NT2/D1 (cell line): ENCODE results near the gene MICB.
A peak's percentile ranks its signal among the peaks of the same experiment; 100 is the strongest.
"Not testable (repeated sequence)": the region's sequence is repeated elsewhere in the genome, so short reads cannot be mapped to it uniquely, and the experiment has no call there.

ENCODE experiments used
- DNase-seq: peaks from one replicate; pipeline ENCODE4 v3.0.0-alpha.2; 2011; ENCODE audit warnings: low read depth, low spot score
- H3K27me3 ChIP-seq: 2 replicates; pipeline ENCODE4 v1.6.0; 2011; ENCODE audit warnings: mild to moderate bottlenecking; ENCODE audit not compliant: insufficient read length, insufficient read depth
- H3K36me3 ChIP-seq: 2 replicates; pipeline ENCODE4 v1.6.1; 2011; ENCODE audit warnings: mild to moderate bottlenecking, low read length, mixed read lengths; ENCODE audit not compliant: insufficient read depth, insufficient read length
- H3K4me1 ChIP-seq: 2 replicates; pipeline ENCODE4 v1.5.1; 2011; ENCODE audit not compliant: insufficient read depth, insufficient read length
- H3K4me3 ChIP-seq: 2 replicates; pipeline ENCODE4 v1.5.1; 2011; ENCODE audit warnings: low read depth; ENCODE audit not compliant: insufficient read length
- H3K9ac ChIP-seq: 2 replicates; pipeline ENCODE4 v1.6.0; 2011; ENCODE audit warnings: low read depth; ENCODE audit not compliant: insufficient read length
- H3K9me3 ChIP-seq: 2 replicates; pipeline ENCODE4 v1.5.1; 2011; ENCODE audit warnings: mild to moderate bottlenecking, low read length; ENCODE audit not compliant: insufficient read depth
- SUZ12 ChIP-seq: IDR thresholded peaks from 2 replicates; pipeline ENCODE4 v1.6.1; 2011; ENCODE audit not compliant: insufficient read length, insufficient read depth; ENCODE audit errors: extremely low read depth
- YY1 ChIP-seq: IDR thresholded peaks from 2 replicates; pipeline ENCODE4 v1.6.1; 2011; ENCODE audit not compliant: insufficient read length, insufficient read depth
- ZNF274 ChIP-seq: IDR thresholded peaks from 2 replicates; pipeline ENCODE4 v1.6.1; 2011; ENCODE audit warnings: mild to moderate bottlenecking, low read depth, low read length

The MICB gene

GRCh38 chr6:31497531-31498476 is at the start of gene MICB:
Gene MICB, plus strand, starts transcription at chr6:31498145. Its CDS starts 49 bp downstream, at chr6:31498194.
- Histone ChIP-seq H3K4me3 (peak within 1 kb of the TSS; percentile 59), H3K9me3 (no peaks in the 10 kb centered on the region), H3K27me3 (no peaks in the 10 kb centered on the region), H3K9ac (peak within 1 kb of the TSS; percentile 74), H3K4me1 (no peaks in the 10 kb centered on the region), H3K36me3 (no peaks in the 10 kb centered on the region)
- peak; percentile 51 for DNase-seq
- TF ChIP-seq SUZ12 (no peak), YY1 (no peak), ZNF274 (no peak)

- H3K9me3 ChIP-seq = no peaks in the 10 kb centered on the region
- H3K36me3 ChIP-seq = no peaks in the 10 kb centered on the region
- H3K27me3 ChIP-seq = no peaks in the 10 kb centered on the region
- no peaks in the 10 kb centered on the region for H3K4me1 ChIP-seq
- DNase-seq = no peak
- no peak overlapping the region for H3K9ac ChIP-seq
- H3K4me3 ChIP-seq = no peak overlapping the region
- TF ChIP-seq YY1 = no peak
- TF ChIP-seq SUZ12 = no peak
- no peak for TF ChIP-seq ZNF274
Observed at GRCh38 chr6:31450751-31451150, 47.2 kb upstream of the MICB start.

- H3K9ac ChIP-seq = no peak overlapping the region
- no peaks in the 10 kb centered on the region for H3K36me3 ChIP-seq
- H3K4me3 ChIP-seq = no peak overlapping the region
- H3K4me1 ChIP-seq = no peaks in the 10 kb centered on the region
- H3K27me3 ChIP-seq = no peaks in the 10 kb centered on the region
- H3K9me3 ChIP-seq = no peaks in the 10 kb centered on the region
- no peak for TF ChIP-seq ZNF274
- no peak for TF ChIP-seq SUZ12
- TF ChIP-seq YY1 = no peak
- no peak for DNase-seq
Observed at GRCh38 chr6:31452859-31453258, 45.1 kb upstream of the MICB start.

- DNase-seq = no peak
- Histone ChIP-seq H3K9me3 (no peaks in the 10 kb centered on the region), H3K4me3 (no peak overlapping the region), H3K36me3 (no peaks in the 10 kb centered on the region), H3K9ac (no peak overlapping the region), H3K27me3 (no peaks in the 10 kb centered on the region), H3K4me1 (no peaks in the 10 kb centered on the region)
- TF ChIP-seq SUZ12 = no peak
- no peak for TF ChIP-seq ZNF274
- no peak for TF ChIP-seq YY1
Observed at GRCh38 chr6:31453259-31453658, 44.7 kb upstream of the MICB start.

- DNase-seq, H3K9me3 ChIP-seq, H3K36me3 ChIP-seq, H3K4me3 ChIP-seq, H3K4me1 ChIP-seq, H3K9ac ChIP-seq, H3K27me3 ChIP-seq: not testable (repeated sequence)
Observed at GRCh38 chr6:31459864-31460263, 38.1 kb upstream of the MICB start.

- H3K9ac ChIP-seq = no peak overlapping the region
- TF ChIP-seq SUZ12 = no peak
- TF ChIP-seq YY1 = no peak
- no peak for TF ChIP-seq ZNF274
- peaks cover 4% of the 10 kb centered on the region for H3K27me3 ChIP-seq
- no peaks in the 10 kb centered on the region for H3K4me1 ChIP-seq
- no peaks in the 10 kb centered on the region; the same call in 1 of the 2 replicates for H3K9me3 ChIP-seq
- H3K4me3 ChIP-seq = no peak overlapping the region
- no peaks in the 10 kb centered on the region for H3K36me3 ChIP-seq
- no peak for DNase-seq
Observed at GRCh38 chr6:31460361-31461025, 37.5 kb upstream of the MICB start.

GRCh38 chr6:31462026-31462963 is 35.6 kb upstream of the MICB start:
- H3K9ac ChIP-seq = no peak overlapping the region
- TF ChIP-seq ZNF274 (no peak), SUZ12 (no peak), YY1 (no peak)
- H3K9me3 ChIP-seq = no peaks in the 10 kb centered on the region; the same call in 1 of the 2 replicates
- H3K27me3 ChIP-seq = peaks cover 4% of the 10 kb centered on the region
- H3K4me1 ChIP-seq = no peaks in the 10 kb centered on the region
- DNase-seq = no peak
- H3K4me3 ChIP-seq = no peak overlapping the region
- H3K36me3 ChIP-seq = no peaks in the 10 kb centered on the region
